Duodenal mucosa (tissue), 2 donors: ENCODE measurements around the gene CCSER1.

Source experiments
- H3K27ac ChIP-seq: one replicate; pipeline ENCODE4 v1.7.0; 2013; ENCODE audit warnings: low read depth, low read length
- H3K27me3 ChIP-seq, 2 donors: one replicate each; pipeline ENCODE4 v1.7.0; 2013; ENCODE audit warnings: low read length in 2 of 2, control low read depth in 1 of 2; ENCODE audit not compliant: insufficient read depth in 2 of 2, control insufficient read depth in 1 of 2
- H3K36me3 ChIP-seq, 2 donors: one replicate each; pipeline ENCODE4 v1.7.0; 2013; ENCODE audit warnings: low read length in 2 of 2, control low read depth in 1 of 2; ENCODE audit not compliant: insufficient read depth in 2 of 2, control insufficient read depth in 1 of 2
- H3K4me1 ChIP-seq, 2 donors: one replicate each; pipeline ENCODE4 v1.7.0; 2013; ENCODE audit warnings: low read length in 2 of 2, control low read depth in 1 of 2; ENCODE audit not compliant: insufficient read depth in 2 of 2, control insufficient read depth in 1 of 2
- H3K4me3 ChIP-seq, 2 donors: one replicate each; pipeline ENCODE4 v1.7.0; 2013; ENCODE audit warnings: low read length in 2 of 2, low read depth in 1 of 2
- H3K9ac ChIP-seq, 2 donors: one replicate each; pipeline ENCODE4 v1.7.0; 2013; ENCODE audit warnings: low read length in 2 of 2, low read depth in 1 of 2
- H3K9me3 ChIP-seq, 2 donors: one replicate each; pipeline ENCODE4 v1.7.0; 2013; ENCODE audit warnings: low read length in 2 of 2, control low read depth in 1 of 2; ENCODE audit not compliant: control insufficient read depth in 1 of 2

The CCSER1 gene

GRCh38 chr4:90733211-90733610, 606.0 kb downstream of the CCSER1 start:
- no peaks in the 10 kb centered on the region for H3K27me3 ChIP-seq

GRCh38 chr4:90745176-90745575, 618.0 kb downstream of the CCSER1 start:
- Histone ChIP-seq H3K4me3 (no peak overlapping the region), H3K9me3 (no peaks in the 10 kb centered on the region), H3K9ac (no peak overlapping the region), H3K27me3 (no peaks in the 10 kb centered on the region), H3K4me1 (no peaks in the 10 kb centered on the region), H3K36me3 (no peaks in the 10 kb centered on the region), H3K27ac (no peak overlapping the region)

More at GRCh38 chr4:90733211-90733610, 606.0 kb downstream of the CCSER1 start:
- no peak overlapping the region for H3K4me3 ChIP-seq
- no peaks in the 10 kb centered on the region for H3K9me3 ChIP-seq
- no peaks in the 10 kb centered on the region for H3K36me3 ChIP-seq
- no peak overlapping the region for H3K9ac ChIP-seq
- no peaks in the 10 kb centered on the region for H3K4me1 ChIP-seq
- H3K27ac ChIP-seq, result no peak overlapping the region

- H3K27ac ChIP-seq, result no peak overlapping the region
- H3K9me3 ChIP-seq, result no peaks in the 10 kb centered on the region
- H3K4me1 ChIP-seq, result no peaks in the 10 kb centered on the region
- no peaks in the 10 kb centered on the region for H3K36me3 ChIP-seq
- H3K27me3 ChIP-seq, result no peaks in the 10 kb centered on the region
- H3K9ac ChIP-seq, result no peak overlapping the region
- H3K4me3 ChIP-seq, result no peak overlapping the region
Measured at GRCh38 chr4:90753068-90753467, 625.9 kb downstream of the CCSER1 start.

GRCh38 chr4:90757534-90758060, 630.4 kb downstream of the CCSER1 start:
- Histone ChIP-seq H3K4me3 (no peak overlapping the region), H3K9me3 (no peaks in the 10 kb centered on the region), H3K36me3 (no peaks in the 10 kb centered on the region), H3K27me3 (no peaks in the 10 kb centered on the region), H3K27ac (no peak overlapping the region), H3K9ac (no peak overlapping the region), H3K4me1 (no peaks in the 10 kb centered on the region)

- Histone ChIP-seq H3K27ac (no peak overlapping the region), H3K9ac (no peak overlapping the region), H3K9me3 (no peaks in the 10 kb centered on the region), H3K27me3 (no peaks in the 10 kb centered on the region), H3K4me3 (no peak overlapping the region), H3K36me3 (no peaks in the 10 kb centered on the region), H3K4me1 (no peaks in the 10 kb centered on the region)
Measured at GRCh38 chr4:90760059-90760458, 632.9 kb downstream of the CCSER1 start.

GRCh38 chr4:90766837-90767236, 639.6 kb downstream of the CCSER1 start:
- Histone ChIP-seq H3K27ac (no peak overlapping the region), H3K9me3 (no peaks in the 10 kb centered on the region), H3K4me3 (no peak overlapping the region), H3K27me3 (no peaks in the 10 kb centered on the region), H3K36me3 (no peaks in the 10 kb centered on the region), H3K9ac (no peak overlapping the region), H3K4me1 (no peaks in the 10 kb centered on the region)

GRCh38 chr4:90769251-90769650, 642.1 kb downstream of the CCSER1 start:
- Histone ChIP-seq H3K4me1 (no peaks in the 10 kb centered on the region), H3K9ac (no peak overlapping the region), H3K27me3 (no peaks in the 10 kb centered on the region), H3K9me3 (no peaks in the 10 kb centered on the region), H3K27ac (no peak overlapping the region), H3K4me3 (no peak overlapping the region), H3K36me3 (no peaks in the 10 kb centered on the region)

- H3K9me3 ChIP-seq, result no peaks in the 10 kb centered on the region
- no peak overlapping the region for H3K27ac ChIP-seq
- H3K4me3 ChIP-seq, result no peak overlapping the region
- H3K9ac ChIP-seq, result no peak overlapping the region
- H3K4me1 ChIP-seq, result no peaks in the 10 kb centered on the region
- no peaks in the 10 kb centered on the region for H3K27me3 ChIP-seq
- H3K36me3 ChIP-seq, result no peaks in the 10 kb centered on the region
Measured at GRCh38 chr4:90780193-90780592, 653.0 kb downstream of the CCSER1 start.

GRCh38 chr4:90786602-90787001, 659.4 kb downstream of the CCSER1 start:
- no peak overlapping the region for H3K27ac ChIP-seq
- H3K27me3 ChIP-seq, result no peaks in the 10 kb centered on the region
- no peaks in the 10 kb centered on the region for H3K9me3 ChIP-seq
- no peaks in the 10 kb centered on the region for H3K36me3 ChIP-seq
- no peak overlapping the region for H3K9ac ChIP-seq
- no peak overlapping the region for H3K4me3 ChIP-seq
- no peaks in the 10 kb centered on the region for H3K4me1 ChIP-seq

GRCh38 chr4:90792696-90793095, 665.5 kb downstream of the CCSER1 start:
- Histone ChIP-seq H3K27ac (no peak overlapping the region), H3K4me1 (no peaks in the 10 kb centered on the region), H3K27me3 (no peaks in the 10 kb centered on the region), H3K36me3 (no peaks in the 10 kb centered on the region), H3K9ac (no peak overlapping the region), H3K4me3 (no peak overlapping the region), H3K9me3 (peaks cover 0 to 9% of the 10 kb centered on the region in 2 donors)

- H3K9ac ChIP-seq, result no peak overlapping the region
- peaks cover 0 to 9% of the 10 kb centered on the region in 2 donors for H3K9me3 ChIP-seq
- H3K27me3 ChIP-seq, result no peaks in the 10 kb centered on the region
- no peak overlapping the region for H3K4me3 ChIP-seq
- H3K27ac ChIP-seq, result no peak overlapping the region
- no peaks in the 10 kb centered on the region for H3K36me3 ChIP-seq
- H3K4me1 ChIP-seq, result no peaks in the 10 kb centered on the region
Measured at GRCh38 chr4:90798948-90799347, 671.8 kb downstream of the CCSER1 start.
